Epithelial cell of proximal tubule (primary cell): ENCODE results near the gene C19orf38. TPM values are rescaled to one million over a fixed set of nuclear protein-coding genes. Genes with fewer than 3 reads are reported as not detected.

Source experiments
- DNase-seq: peaks from one replicate; pipeline ENCODE4 v3.0.0-alpha.2; 2011; ENCODE audit warnings: low read depth
- H3K4me3 ChIP-seq: 2 replicates; pipeline ENCODE4 v1.5.1; 2011; ENCODE audit warnings: low read depth, mild to moderate bottlenecking, low read length
- CTCF ChIP-seq: conservative IDR thresholded peaks from 2 replicates; pipeline ENCODE4 v1.5.1; 2012; ENCODE audit warnings: low read depth, mild to moderate bottlenecking, low read length
- total RNA-seq: library from RNA; depleted of rRNA; stranded (reverse); fragments of >200 nt; gene quantifications from 2 replicates; pipeline ENCODE4 v1.2.3, GENCODE V29; 2015

The C19orf38 gene
- total RNA-seq, 1 donor from 2014 or later = not detected

- DNase-seq = no peak
- no peak for TF ChIP-seq CTCF
- H3K4me3 ChIP-seq = no peak overlapping the region
Measured at GRCh38 chr19:10808937-10809649, 39.1 kb upstream of the C19orf38 start.

- no peak for DNase-seq
- TF ChIP-seq CTCF = no peak
- H3K4me3 ChIP-seq = no peak overlapping the region
Measured at GRCh38 chr19:10809651-10810285, 38.4 kb upstream of the C19orf38 start.

GRCh38 chr19:10811391-10812111, 36.7 kb upstream of the C19orf38 start:
- DNase-seq = no peak
- no peak overlapping the region for H3K4me3 ChIP-seq
- no peak for TF ChIP-seq CTCF

- DNase-seq = no peak
- no peak for TF ChIP-seq CTCF
Measured at GRCh38 chr19:10812196-10812595, 36.0 kb upstream of the C19orf38 start.

GRCh38 chr19:10812902-10813404, 35.3 kb upstream of the C19orf38 start:
- H3K4me3 ChIP-seq = no peak overlapping the region
- DNase-seq = no peak
- TF ChIP-seq CTCF = no peak

More at GRCh38 chr19:10812196-10812595, 36.0 kb upstream of the C19orf38 start:
- no peak overlapping the region for H3K4me3 ChIP-seq

- TF ChIP-seq CTCF = no peak
- DNase-seq = no peak
- no peak overlapping the region for H3K4me3 ChIP-seq
Measured at GRCh38 chr19:10815007-10815536, 33.1 kb upstream of the C19orf38 start.
